Activated naive CD8-positive, alpha-beta T cell (primary cell): ENCODE results near the gene SH3BP2.

Source experiments
- H3K27ac Mint-ChIP-seq: one replicate; pipeline ENCODE4 v1.8.0; 2021; ENCODE audit warnings: mixed read lengths
- H3K27me3 Mint-ChIP-seq: one replicate; pipeline ENCODE4 v1.8.0; 2021; ENCODE audit warnings: mixed read lengths
- H3K36me3 Mint-ChIP-seq: one replicate; pipeline ENCODE4 v1.8.0; 2021; ENCODE audit warnings: mixed read lengths
- H3K4me1 Mint-ChIP-seq: one replicate; pipeline ENCODE4 v1.8.0; 2021; ENCODE audit warnings: low read depth, mixed read lengths
- H3K4me3 Mint-ChIP-seq: one replicate; pipeline ENCODE4 v1.8.0; 2021; ENCODE audit warnings: mild to moderate bottlenecking, mixed read lengths
- H3K9me3 Mint-ChIP-seq: one replicate; pipeline ENCODE4 v1.8.0; 2021; ENCODE audit warnings: low read depth, mixed read lengths

The SH3BP2 gene

DNA sequence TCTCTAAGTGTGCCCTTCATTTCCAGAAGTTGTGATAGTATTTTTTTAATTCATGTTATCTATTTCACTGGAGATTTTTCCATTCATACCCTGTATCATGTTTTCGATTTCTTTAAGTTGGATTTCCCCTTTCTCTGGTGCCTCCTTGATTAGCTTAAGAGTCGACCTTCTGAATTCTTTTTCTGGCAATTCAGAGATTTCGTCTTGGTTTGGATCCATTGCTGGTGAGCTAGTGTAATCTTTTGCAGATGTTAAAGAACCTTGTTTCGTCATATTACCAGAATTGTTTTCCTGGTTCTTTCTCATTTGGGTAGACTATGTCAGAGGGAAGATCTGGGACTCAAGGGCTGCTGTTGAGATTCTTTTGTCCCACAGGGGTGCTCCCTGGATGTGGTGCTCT lies 9.1 kb upstream of the SH3BP2 start:
- Mint-ChIP-seq H3K27ac (no peak overlapping the region), H3K36me3 (peaks cover 3% of the 10 kb centered on the region), H3K27me3 (no peaks in the 10 kb centered on the region), H3K9me3 (peaks cover 5% of the 10 kb centered on the region), H3K4me1 (peaks cover 27% of the 10 kb centered on the region), H3K4me3 (no peak overlapping the region)

GRCh38 chr4:2785613-2786012 lies 7.3 kb upstream of the SH3BP2 start:
- peak overlapping the region; percentile 94 for H3K27ac Mint-ChIP-seq
- H3K4me3 Mint-ChIP-seq: no peak overlapping the region
- H3K27me3 Mint-ChIP-seq: no peaks in the 10 kb centered on the region
- peaks cover 3% of the 10 kb centered on the region for H3K36me3 Mint-ChIP-seq
- H3K4me1 Mint-ChIP-seq: peaks cover 35% of the 10 kb centered on the region
- peaks cover 5% of the 10 kb centered on the region for H3K9me3 Mint-ChIP-seq

- Mint-ChIP-seq H3K4me3 (peak overlapping the region; percentile 44), H3K9me3 (peaks cover 5% of the 10 kb centered on the region), H3K36me3 (peaks cover 3% of the 10 kb centered on the region), H3K27ac (peak overlapping the region; percentile 94), H3K4me1 (peaks cover 37% of the 10 kb centered on the region), H3K27me3 (no peaks in the 10 kb centered on the region)
These were observed 6.7 kb upstream of the SH3BP2 start for GRCh38 chr4:2786152-2786671.

- peak overlapping the region; percentile 56 for H3K4me3 Mint-ChIP-seq
- H3K36me3 Mint-ChIP-seq: peaks cover 3% of the 10 kb centered on the region
- peaks cover 5% of the 10 kb centered on the region for H3K9me3 Mint-ChIP-seq
- peaks cover 40% of the 10 kb centered on the region for H3K4me1 Mint-ChIP-seq
- H3K27ac Mint-ChIP-seq: peak overlapping the region; percentile 94
- H3K27me3 Mint-ChIP-seq: no peaks in the 10 kb centered on the region
These were observed 6.1 kb upstream of the SH3BP2 start for GRCh38 chr4:2786794-2787229.

DNA sequence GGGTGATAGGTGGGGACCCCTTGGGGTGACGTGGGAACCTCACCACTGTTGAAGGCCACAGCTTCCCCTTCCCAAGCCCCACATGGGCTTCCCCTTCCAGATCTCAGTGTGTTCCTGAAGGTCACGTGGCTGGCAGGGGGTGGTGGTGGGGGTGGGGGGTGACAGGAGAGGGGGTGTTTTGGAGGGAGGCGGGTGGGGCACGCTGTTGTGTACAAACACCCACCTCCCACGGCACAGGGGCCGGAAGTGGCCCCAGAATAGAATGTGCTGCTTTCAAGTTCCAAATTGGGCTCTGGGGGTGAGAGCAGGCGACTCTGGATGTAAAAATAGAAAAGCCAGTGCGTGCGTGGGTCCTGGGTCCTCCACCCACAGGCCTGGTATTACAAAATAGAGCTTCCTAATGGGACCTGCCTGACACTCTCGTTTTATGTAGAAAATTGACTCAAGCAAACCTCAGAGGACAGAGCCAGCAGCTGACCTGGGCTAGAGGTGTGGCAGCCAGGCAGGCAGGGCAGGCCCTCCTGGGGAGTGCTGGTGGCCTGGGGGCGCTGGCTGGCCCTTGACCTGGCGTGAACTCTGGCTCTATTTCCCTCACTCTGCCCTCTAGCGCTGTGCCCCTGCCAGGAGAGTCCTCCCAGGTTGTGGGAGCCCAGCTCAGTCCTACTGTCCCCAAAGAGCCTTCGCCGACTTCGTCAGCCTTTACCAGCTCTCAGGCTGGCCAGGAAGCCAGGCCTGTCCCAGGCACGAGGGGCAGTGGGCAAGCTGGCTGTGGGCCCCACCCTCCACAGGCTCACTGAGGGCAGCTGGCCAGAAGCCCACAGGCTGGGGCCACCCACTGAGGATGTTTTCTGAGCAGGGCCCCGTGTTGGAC lies 5.4 kb upstream of the SH3BP2 start:
- Mint-ChIP-seq H3K36me3 (peaks cover 3% of the 10 kb centered on the region), H3K4me1 (peaks cover 40% of the 10 kb centered on the region), H3K27me3 (no peaks in the 10 kb centered on the region), H3K4me3 (peak overlapping the region; percentile 56), H3K27ac (peak overlapping the region; percentile 94), H3K9me3 (peaks cover 5% of the 10 kb centered on the region)

DNA sequence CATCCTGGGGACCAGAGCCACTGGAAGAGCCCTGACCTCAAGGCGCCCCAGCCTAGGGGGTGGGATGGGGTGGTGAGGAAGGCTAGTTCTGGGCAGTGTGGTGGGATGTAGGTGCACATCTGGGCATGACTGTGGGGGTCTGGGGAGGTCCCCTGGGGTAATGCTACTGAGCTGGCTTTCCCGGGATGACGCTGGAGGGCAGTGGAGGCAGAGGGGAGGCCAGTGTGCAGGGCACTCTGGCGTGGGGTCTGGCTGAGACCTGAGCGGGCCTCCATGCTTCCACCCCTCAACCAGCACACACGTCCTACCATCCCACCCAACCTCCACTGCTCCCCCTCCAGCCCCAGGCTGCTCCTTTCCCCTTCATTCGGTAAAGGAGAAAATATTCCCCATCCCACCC lies 4.8 kb upstream of the SH3BP2 start:
- Mint-ChIP-seq H3K27ac (peak overlapping the region; percentile 94), H3K4me3 (no peak overlapping the region), H3K36me3 (no peaks in the 10 kb centered on the region), H3K27me3 (no peaks in the 10 kb centered on the region), H3K9me3 (peaks cover 5% of the 10 kb centered on the region), H3K4me1 (peaks cover 40% of the 10 kb centered on the region)

DNA sequence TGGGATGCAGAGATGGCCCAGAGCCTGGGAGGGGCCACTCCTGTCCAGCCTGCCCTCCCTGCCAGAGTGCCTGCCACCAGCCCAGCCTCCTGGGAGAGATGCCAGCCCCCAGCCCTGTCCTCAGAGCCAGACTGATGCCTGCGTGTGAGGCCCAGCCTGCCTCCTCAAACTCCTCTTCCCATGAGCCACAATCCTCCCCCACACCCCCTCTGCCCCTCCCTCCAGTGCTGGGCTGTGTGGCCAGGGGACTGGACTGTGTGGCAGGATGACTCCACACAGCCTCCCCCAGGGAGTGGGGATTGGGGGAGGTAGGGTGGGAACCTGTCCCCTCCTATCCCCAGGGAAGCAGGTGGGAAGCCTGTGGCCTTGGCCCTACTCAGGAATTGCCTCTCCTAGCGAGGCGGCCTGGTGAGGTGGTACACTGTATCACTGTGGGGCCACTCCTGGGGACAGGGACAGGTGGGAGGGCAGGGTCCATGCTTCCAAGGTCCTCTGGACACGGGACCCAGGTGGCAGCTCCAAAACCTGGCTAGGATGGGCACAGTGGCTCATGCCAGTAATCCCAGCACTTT lies 4.3 kb upstream of the SH3BP2 start:
- Mint-ChIP-seq H3K27ac (no peak overlapping the region), H3K4me3 (no peak overlapping the region), H3K4me1 (peaks cover 41% of the 10 kb centered on the region)

DNA sequence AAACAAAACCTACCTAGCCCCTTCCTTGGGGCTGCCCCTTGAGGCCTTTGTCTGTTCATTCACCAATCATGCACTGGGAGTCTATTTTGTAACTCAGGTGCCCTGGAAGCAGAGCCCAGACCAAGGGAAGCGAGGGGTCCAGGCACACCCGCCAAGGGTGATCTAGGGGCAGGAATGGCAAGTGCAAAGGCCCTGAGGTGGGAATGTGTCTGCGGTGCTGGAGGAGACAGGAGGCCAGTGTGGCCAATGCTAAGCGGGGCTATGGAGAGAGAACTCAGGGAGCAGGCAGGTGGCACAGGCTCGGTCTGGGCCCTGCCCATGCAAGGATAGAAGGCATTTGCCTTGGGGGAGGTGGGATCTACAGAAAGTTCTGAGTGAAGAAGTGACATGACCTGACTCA lies 3.5 kb upstream of the SH3BP2 start:
- Mint-ChIP-seq H3K36me3 (no peaks in the 10 kb centered on the region), H3K4me1 (peaks cover 47% of the 10 kb centered on the region), H3K9me3 (no peaks in the 10 kb centered on the region), H3K4me3 (no peak overlapping the region), H3K27ac (peak overlapping the region; percentile 10), H3K27me3 (no peaks in the 10 kb centered on the region)

More for the DNA sequence above, 4.3 kb upstream of the SH3BP2 start:
- Mint-ChIP-seq H3K9me3 (peaks cover 4% of the 10 kb centered on the region), H3K36me3 (no peaks in the 10 kb centered on the region), H3K27me3 (no peaks in the 10 kb centered on the region)

GRCh38 chr4:2789793-2790582 lies 2.9 kb upstream of the SH3BP2 start:
- H3K4me3 Mint-ChIP-seq: no peak overlapping the region
- H3K27ac Mint-ChIP-seq: peak overlapping the region; percentile 10
- peaks cover 54% of the 10 kb centered on the region for H3K4me1 Mint-ChIP-seq
- no peaks in the 10 kb centered on the region for H3K27me3 Mint-ChIP-seq
- no peaks in the 10 kb centered on the region for H3K36me3 Mint-ChIP-seq
- no peaks in the 10 kb centered on the region for H3K9me3 Mint-ChIP-seq

DNA sequence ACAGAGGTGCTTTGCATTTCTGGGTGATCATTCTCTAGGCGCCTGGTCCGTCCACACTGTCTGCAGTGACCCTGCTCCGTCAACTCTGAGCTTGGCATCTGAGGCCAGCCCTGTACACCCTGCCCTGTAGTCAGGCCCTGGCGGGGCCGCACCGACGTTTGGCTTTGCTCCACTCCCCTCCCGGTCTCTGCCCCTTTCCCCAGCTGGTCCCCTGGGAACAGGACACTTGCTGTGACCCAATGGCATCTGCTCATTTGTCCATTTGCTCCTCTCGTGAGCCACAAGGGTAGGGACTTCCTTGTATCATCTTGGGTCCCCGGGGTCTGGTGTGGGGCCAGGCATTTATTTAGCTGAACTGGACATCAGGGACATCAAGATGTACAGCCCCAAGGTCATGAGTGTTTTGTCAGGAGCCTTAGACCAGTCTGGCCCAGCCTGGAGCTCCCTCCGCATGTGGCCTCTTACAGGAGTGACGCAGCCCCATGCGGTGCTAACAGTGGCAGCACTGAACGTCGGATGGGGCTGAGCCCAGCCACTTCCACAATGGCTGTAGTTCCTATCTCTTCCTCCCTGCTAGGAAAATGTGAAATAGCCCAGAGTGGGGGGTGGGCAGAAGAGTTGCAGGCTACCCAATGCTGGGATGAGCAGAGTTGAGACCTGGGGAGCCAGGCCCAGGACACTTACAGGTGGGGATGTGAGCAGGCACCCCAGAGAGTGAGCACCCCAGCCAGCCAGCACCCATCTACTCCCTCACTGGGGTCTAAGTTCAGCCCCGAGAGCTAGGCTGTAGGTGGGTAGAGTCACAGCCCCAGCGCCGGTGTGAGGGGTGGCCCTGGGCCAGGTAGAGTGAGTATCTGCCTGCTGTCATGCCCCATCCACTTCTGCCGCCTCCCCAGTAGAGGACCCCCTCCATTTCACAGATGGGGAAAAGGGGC lies 2.0 kb upstream of the SH3BP2 start:
- no peaks in the 10 kb centered on the region for H3K36me3 Mint-ChIP-seq
- H3K4me1 Mint-ChIP-seq: peaks cover 53% of the 10 kb centered on the region
- no peaks in the 10 kb centered on the region for H3K9me3 Mint-ChIP-seq
- peak overlapping the region; percentile 34 for H3K27ac Mint-ChIP-seq
- no peaks in the 10 kb centered on the region for H3K27me3 Mint-ChIP-seq
- no peak overlapping the region for H3K4me3 Mint-ChIP-seq

GRCh38 chr4:2791518-2792395 lies 1.1 kb upstream of the SH3BP2 start:
- Mint-ChIP-seq H3K27ac (no peak overlapping the region), H3K4me3 (no peak overlapping the region), H3K27me3 (no peaks in the 10 kb centered on the region), H3K4me1 (peaks cover 45% of the 10 kb centered on the region), H3K9me3 (no peaks in the 10 kb centered on the region), H3K36me3 (no peaks in the 10 kb centered on the region)

- Mint-ChIP-seq H3K27ac (no peak overlapping the region), H3K27me3 (no peaks in the 10 kb centered on the region), H3K4me1 (peaks cover 43% of the 10 kb centered on the region), H3K36me3 (no peaks in the 10 kb centered on the region), H3K9me3 (no peaks in the 10 kb centered on the region), H3K4me3 (peak overlapping the region; percentile 32)
These were observed 532 bp upstream of the SH3BP2 start for GRCh38 chr4:2792396-2792710.

GRCh38 chr4:2793586-2794485 lies 951 bp downstream of the SH3BP2 start:
- Mint-ChIP-seq H3K9me3 (no peaks in the 10 kb centered on the region), H3K4me1 (peaks cover 48% of the 10 kb centered on the region), H3K4me3 (peak overlapping the region; percentile 88), H3K27me3 (no peaks in the 10 kb centered on the region), H3K27ac (peak overlapping the region; percentile 82), H3K36me3 (no peaks in the 10 kb centered on the region)
